Neural cell (in vitro differentiated cells): ENCODE measurements around the gene SGPP1. TPM values are rescaled to one million over a fixed set of nuclear protein-coding genes. Genes with fewer than 3 reads are reported as not detected.

Experiments
- H2AFZ ChIP-seq: fragments of 200-600, 300-800 bp; sonication (generic), shearing (Covaris generic); 2 replicates; pipeline ENCODE4 v1.6.0; 2014; ENCODE audit warnings: low read depth, mild to moderate bottlenecking, antibody characterized with exemption, low read length, moderate library complexity
- H3F3A ChIP-seq: fragments of 200-600 bp; shearing (Covaris generic); 2 replicates; pipeline ENCODE4 v1.6.1; 2016; ENCODE audit warnings: mild to moderate bottlenecking, moderate library complexity, mixed read lengths, antibody characterized with exemption, low read length; ENCODE audit not compliant: insufficient read depth, poor library complexity, severe bottlenecking
- H3K27ac ChIP-seq: fragments of 200-600, 300-800 bp; sonication (generic), shearing (Covaris generic); 2 replicates; pipeline ENCODE4 v1.5.1; 2014; ENCODE audit warnings: mild to moderate bottlenecking, low read length, moderate library complexity
- H3K27me3 ChIP-seq: fragments of 300-800, 200-600 bp; sonication (generic), shearing (Covaris generic); 2 replicates; pipeline ENCODE4 v1.6.0; 2014; ENCODE audit warnings: mild to moderate bottlenecking, low read depth, low read length, moderate library complexity; ENCODE audit not compliant: insufficient read depth
- H3K36me3 ChIP-seq: fragments of 300-800, 200-600 bp; sonication (generic), shearing (Covaris generic); 2 replicates; pipeline ENCODE4 v1.5.1; 2014; ENCODE audit warnings: mild to moderate bottlenecking, antibody characterized with exemption, low read length, moderate library complexity; ENCODE audit not compliant: insufficient read depth
- H3K4me2 ChIP-seq: fragments of 300-800, 200-600 bp; sonication (generic), shearing (Covaris generic); 2 replicates; pipeline ENCODE4 v1.6.0; 2014; ENCODE audit warnings: mild to moderate bottlenecking, low read length
- H3K4me3 ChIP-seq: fragments of 300-800, 200-600 bp; sonication (generic), shearing (Covaris generic); 2 replicates; pipeline ENCODE4 v1.5.1; 2014; ENCODE audit warnings: mild to moderate bottlenecking, low read length, moderate library complexity
- H3K79me2 ChIP-seq: fragments of 200-600 bp; shearing (Covaris generic); replicated peaks from 2 replicates; pipeline ENCODE4 v1.6.0; 2014; ENCODE audit warnings: mild to moderate bottlenecking, low read length, moderate library complexity; ENCODE audit not compliant: insufficient read depth
- H3K9ac ChIP-seq: fragments of 300-800, 200-600 bp; sonication (generic), shearing (Covaris generic); 2 replicates; pipeline ENCODE4 v1.6.1; 2016; ENCODE audit warnings: mild to moderate bottlenecking, low read length, mixed read lengths
- H3K9me2 ChIP-seq: fragments of 200-600 bp; shearing (Covaris generic); 2 replicates; pipeline ENCODE4 v1.6.1; 2016; ENCODE audit warnings: mild to moderate bottlenecking, low read length, mixed read lengths; ENCODE audit not compliant: insufficient read depth
- H3K9me3 ChIP-seq: fragments of 200-600, 300-800 bp; sonication (generic), shearing (Covaris generic); 2 replicates; pipeline ENCODE4 v1.6.1; 2016; ENCODE audit warnings: mild to moderate bottlenecking, mixed run types, low read length, moderate library complexity, mixed read lengths
- H4K20me1 ChIP-seq: fragments of 200-600 bp; shearing (Covaris generic); 2 replicates; pipeline ENCODE4 v1.6.1; 2016; ENCODE audit warnings: mild to moderate bottlenecking, mixed run types; ENCODE audit not compliant: insufficient read depth
- CTCF ChIP-seq: fragments of 450-650 bp; IDR thresholded peaks from 2 replicates; pipeline ENCODE4 v1.5.1; 2014; ENCODE audit warnings: antibody characterized with exemption, mild to moderate bottlenecking, moderate library complexity; ENCODE audit not compliant: poor library complexity, severe bottlenecking
- EP300 ChIP-seq: fragments of 450-650 bp; conservative IDR thresholded peaks from 2 replicates; pipeline ENCODE4 v1.6.1; 2014; ENCODE audit warnings: antibody characterized with exemption, mild to moderate bottlenecking, moderate library complexity; ENCODE audit not compliant: poor library complexity, severe bottlenecking
- EZH2 ChIP-seq: fragments of 200-600, 300-800 bp; shearing (Covaris generic), sonication (generic); IDR thresholded peaks from 2 replicates; pipeline ENCODE4 v1.6.1; 2014; ENCODE audit warnings: antibody characterized with exemption, low read length, borderline replicate concordance, mild to moderate bottlenecking; ENCODE audit not compliant: insufficient read depth, poor library complexity, severe bottlenecking
- MXI1 ChIP-seq: fragments of 450-650 bp; conservative IDR thresholded peaks from 2 replicates; pipeline ENCODE4 v1.6.1; 2014; ENCODE audit warnings: antibody characterized with exemption, mild to moderate bottlenecking; ENCODE audit not compliant: poor library complexity, severe bottlenecking
- POLR2AphosphoS5 ChIP-seq: IDR thresholded peaks from 2 replicates; pipeline ENCODE4 v1.6.1; 2012
- RAD21 ChIP-seq: fragments of 450-650 bp; conservative IDR thresholded peaks from 2 replicates; pipeline ENCODE4 v1.6.1; 2014; ENCODE audit warnings: antibody characterized with exemption, mild to moderate bottlenecking, moderate library complexity
- REST ChIP-seq: IDR thresholded peaks from 2 replicates; pipeline ENCODE4 v1.6.1; 2012; ENCODE audit warnings: borderline replicate concordance
- SMC3 ChIP-seq: fragments of 450-650 bp; conservative IDR thresholded peaks from 2 replicates; pipeline ENCODE4 v1.6.1; 2014; ENCODE audit warnings: antibody characterized with exemption, mild to moderate bottlenecking, moderate library complexity; ENCODE audit not compliant: poor library complexity
- TAF1 ChIP-seq: IDR thresholded peaks from 2 replicates; pipeline ENCODE4 v1.6.1; 2012; ENCODE audit warnings: low read depth
- polyA plus RNA-seq: library from polyadenylated mRNA; depleted of rRNA; stranded (reverse); fragments of >200 nt; gene quantifications from 2 replicates; pipeline ENCODE4 v1.2.3, GENCODE V29; 2014

Gene SGPP1
- polyA plus RNA-seq, 1 donor from 2014 or later: 17.7 TPM

DNA sequence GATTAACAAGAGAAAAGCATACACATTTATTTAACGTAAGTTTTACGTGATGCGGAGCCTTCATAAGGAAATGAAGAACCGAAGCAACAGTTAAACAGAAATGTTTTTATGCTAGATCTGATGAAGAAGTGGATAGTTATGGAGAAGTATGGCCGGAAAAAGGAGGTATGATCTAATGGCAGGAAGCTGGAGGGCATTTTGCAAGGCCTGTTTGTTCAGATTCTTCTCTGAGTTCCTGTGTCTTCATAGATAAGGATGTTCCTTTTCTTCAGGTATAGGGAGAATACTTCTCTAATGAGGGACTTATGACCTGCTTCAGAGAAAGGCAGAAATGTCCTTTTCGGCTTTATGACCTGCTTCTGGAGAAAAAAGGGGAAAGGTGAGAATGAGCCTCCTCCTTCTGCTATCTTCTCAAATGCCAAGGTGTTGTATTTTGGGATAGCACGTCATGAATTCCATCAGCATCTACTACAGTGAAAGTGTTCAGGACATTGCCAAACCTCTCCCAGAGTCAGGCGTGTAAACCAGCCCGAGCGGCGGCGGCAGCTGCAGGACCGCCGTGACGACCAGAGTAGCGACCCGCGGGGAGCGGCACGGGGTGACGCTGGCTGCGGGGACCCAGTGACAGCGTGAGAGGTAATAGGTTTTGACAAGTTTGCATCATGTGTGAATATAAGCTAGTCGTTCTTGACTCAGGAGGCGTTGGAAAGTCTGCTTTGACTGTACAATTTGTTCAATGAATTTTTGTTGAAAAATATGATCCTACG, 33.7 kb upstream of the SGPP1 start:
- H3K36me3 ChIP-seq: no peaks in the 10 kb centered on the region
- TF ChIP-seq EZH2: no peak
- TF ChIP-seq POLR2AphosphoS5: no peak
- TF ChIP-seq MXI1: no peak
- TF ChIP-seq EP300: no peak
- no peak for TF ChIP-seq CTCF
- no peak for TF ChIP-seq SMC3
- no peak for TF ChIP-seq TAF1
- TF ChIP-seq REST: no peak
- TF ChIP-seq RAD21: no peak
- H3K9me2 ChIP-seq: no peaks in the 10 kb centered on the region
- no peak overlapping the region for H3K9ac ChIP-seq
- H3K79me2 ChIP-seq: no peaks in the 10 kb centered on the region
- H3F3A ChIP-seq: no peaks in the 10 kb centered on the region
- no peak overlapping the region for H3K4me2 ChIP-seq
- H2AFZ ChIP-seq: no peak overlapping the region
- no peaks in the 10 kb centered on the region for H4K20me1 ChIP-seq
- no peaks in the 10 kb centered on the region for H3K9me3 ChIP-seq
- H3K27me3 ChIP-seq: no peaks in the 10 kb centered on the region
- H3K4me3 ChIP-seq: no peak overlapping the region
- H3K27ac ChIP-seq: no peak overlapping the region

DNA sequence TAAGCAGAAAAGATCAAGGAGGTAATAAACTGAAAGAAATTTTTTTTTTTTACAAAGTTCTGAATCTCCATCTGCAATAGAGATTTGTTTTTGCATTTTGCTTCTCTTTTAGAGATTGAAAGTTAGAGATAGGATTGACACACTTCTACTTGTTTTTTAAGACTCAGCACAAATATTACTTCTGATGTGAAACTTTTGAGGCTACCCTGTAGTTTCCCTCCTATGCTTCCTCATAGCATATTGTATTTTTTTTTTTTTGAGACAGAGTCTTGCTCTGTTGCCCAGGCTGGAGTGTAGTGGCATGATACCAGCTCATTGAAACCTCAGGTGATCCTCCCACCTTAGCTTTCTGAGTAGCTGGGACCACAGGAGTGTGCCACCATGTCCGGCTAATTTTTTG, 32.1 kb upstream of the SGPP1 start:
- Histone ChIP-seq H3K27ac (no peak overlapping the region), H2AFZ (no peak overlapping the region), H3K9ac (no peak overlapping the region), H4K20me1 (no peaks in the 10 kb centered on the region), H3K79me2 (no peaks in the 10 kb centered on the region), H3F3A (no peaks in the 10 kb centered on the region), H3K36me3 (no peaks in the 10 kb centered on the region), H3K4me3 (no peak overlapping the region), H3K9me2 (no peaks in the 10 kb centered on the region), H3K27me3 (no peaks in the 10 kb centered on the region), H3K9me3 (no peaks in the 10 kb centered on the region), H3K4me2 (no peak overlapping the region)
- no peak for TF ChIP-seq POLR2AphosphoS5
- TF ChIP-seq TAF1: no peak
- no peak for TF ChIP-seq MXI1
- TF ChIP-seq EP300: no peak
- no peak for TF ChIP-seq EZH2
- no peak for TF ChIP-seq RAD21
- no peak for TF ChIP-seq SMC3
- TF ChIP-seq CTCF: no peak
- no peak for TF ChIP-seq REST
